IMR-90 (cell line): ENCODE results near the gene DHCR24. TPM values are rescaled to one million over a fixed set of nuclear protein-coding genes. Genes with fewer than 3 reads are reported as not detected.

ENCODE experiments used
- ATAC-seq: fragments of 200-7000 bp; cut with Tn5 transposase; 2 replicates; pipeline ENCODE4 v1.9.1; 2020; ENCODE audit warnings: low read depth, mild to moderate bottlenecking, moderate library complexity
- BruUV-seq: library from RNA; stranded (reverse); fragments of 400-500 nt; replicated peaks from 2 replicates; lab custom pipeline; 2021; lab: Mats Ljungman, UMichigan
- CTCF ChIA-PET: fragments of 300-600 bp; formaldehyde crosslinking; extraction: SDS; loops from one replicate; lab custom pipeline; 2021; ENCODE audit warnings: antibody characterized with exemption; lab: Yijun Ruan, JAX
- POLR2A ChIA-PET: fragments of 300-600 bp; sonication (Branson Sonifier 250); formaldehyde crosslinking; loops from one replicate; lab custom pipeline; 2022; ENCODE audit warnings: antibody characterized with exemption; ENCODE audit not compliant: unreplicated experiment; lab: Charles Lee
- DNase-seq: peaks from one replicate; pipeline ENCODE4 v3.0.0; 2013
- H2AFZ ChIP-seq: replicated peaks from 2 replicates; pipeline ENCODE3; 2013; ENCODE audit warnings: low read length, mild to moderate bottlenecking; ENCODE audit not compliant: poor library complexity
- H2AK5ac ChIP-seq: 2 replicates; pipeline ENCODE4 v1.6.1; 2013; ENCODE audit warnings: low read depth, low read length, inconsistent platforms
- H2AK9ac ChIP-seq: replicated peaks from 2 replicates; pipeline ENCODE3; 2013; ENCODE audit warnings: mild to moderate bottlenecking, low read depth, low read length, moderate library complexity; ENCODE audit not compliant: poor library complexity
- H2BK120ac ChIP-seq: 2 replicates; pipeline ENCODE4 v1.6.1; 2013; ENCODE audit warnings: low read depth, low read length, inconsistent platforms
- H2BK15ac ChIP-seq: 3 replicates; pipeline ENCODE4 v1.6.1; 2013; ENCODE audit warnings: low read depth, low read length, inconsistent platforms
- H2BK20ac ChIP-seq: 2 replicates; pipeline ENCODE4 v1.6.1; 2013; ENCODE audit warnings: low read depth, mild to moderate bottlenecking, inconsistent platforms, low read length, moderate library complexity
- H2BK5ac ChIP-seq: 2 replicates; pipeline ENCODE4 v1.6.1; 2013; ENCODE audit warnings: mild to moderate bottlenecking, low read depth, low read length, inconsistent platforms; ENCODE audit not compliant: poor library complexity, severe bottlenecking
- H3K14ac ChIP-seq: replicated peaks from 2 replicates; pipeline ENCODE4 v1.6.1; 2013; ENCODE audit warnings: low read depth, low read length, inconsistent platforms
- H3K18ac ChIP-seq: 2 replicates; pipeline ENCODE4 v1.6.1; 2013; ENCODE audit warnings: low read depth, low read length, control low read depth
- H3K23ac ChIP-seq: 2 replicates; pipeline ENCODE4 v1.6.1; 2013; ENCODE audit warnings: low read depth, low read length, inconsistent platforms
- H3K27ac ChIP-seq: 2 replicates; pipeline ENCODE4 v1.5.1; 2013; ENCODE audit warnings: mild to moderate bottlenecking, control low read depth, low read length; ENCODE audit not compliant: insufficient read depth
- H3K27me3 ChIP-seq: 2 replicates; pipeline ENCODE4 v1.6.1; 2013; ENCODE audit warnings: low read length; ENCODE audit not compliant: control insufficient read depth, insufficient read depth
- H3K36me3 ChIP-seq: 2 replicates; pipeline ENCODE4 v1.6.1; 2013; ENCODE audit warnings: low read length, mixed read lengths; ENCODE audit not compliant: control insufficient read depth, insufficient read depth
- H3K4ac ChIP-seq: 2 replicates; pipeline ENCODE4 v1.6.1; 2013; ENCODE audit warnings: low read depth, low read length, inconsistent platforms
- H3K4me1 ChIP-seq: 2 replicates; pipeline ENCODE4 v1.6.1; 2013; ENCODE audit warnings: low read length, mixed read lengths; ENCODE audit not compliant: control insufficient read depth, insufficient read depth
- H3K4me2 ChIP-seq: 2 replicates; pipeline ENCODE4 v1.6.1; 2013; ENCODE audit warnings: low read depth, mild to moderate bottlenecking, control low read depth, low read length, moderate library complexity
- H3K4me3 ChIP-seq: 2 replicates; pipeline ENCODE4 v1.5.1; 2013; ENCODE audit warnings: low read depth, mild to moderate bottlenecking, control low read depth, low read length, moderate library complexity; ENCODE audit not compliant: insufficient read depth
- H3K56ac ChIP-seq: 2 replicates; pipeline ENCODE4 v1.6.1; 2013; ENCODE audit warnings: low read length, inconsistent platforms; ENCODE audit not compliant: insufficient read depth; ENCODE audit errors: extremely low read depth
- H3K79me1 ChIP-seq, 2 experiments: 2 replicates each; pipeline ENCODE4 v1.6.1; 2013; ENCODE audit warnings: low read length in 2 of 2, inconsistent platforms in 1 of 2, low read depth in 1 of 2
- H3K9ac ChIP-seq: 2 replicates; pipeline ENCODE4 v1.6.1; 2013; ENCODE audit warnings: low read depth, low read length, control low read depth
- H3K9me1 ChIP-seq: 2 replicates; pipeline ENCODE4 v1.6.1; 2013; ENCODE audit warnings: low read length, inconsistent platforms; ENCODE audit not compliant: insufficient read depth
- H3K9me3 ChIP-seq: 2 replicates; pipeline ENCODE4 v1.6.1; 2013; ENCODE audit warnings: low read length; ENCODE audit not compliant: control insufficient read depth, insufficient read depth
- H4K20me1 ChIP-seq: 2 replicates; pipeline ENCODE4 v1.6.1; 2013; ENCODE audit warnings: low read length, inconsistent platforms; ENCODE audit not compliant: insufficient read depth
- H4K5ac ChIP-seq: 2 replicates; pipeline ENCODE4 v1.6.1; 2013; ENCODE audit warnings: mild to moderate bottlenecking, low read depth, low read length, control low read depth
- H4K8ac ChIP-seq, 2 experiments: 2 replicates each; pipeline ENCODE4 v1.6.1; 2013; ENCODE audit warnings: low read depth in 2 of 2, low read length in 2 of 2, control low read depth in 1 of 2, inconsistent platforms in 1 of 2
- H4K91ac ChIP-seq: 2 replicates; pipeline ENCODE4 v1.6.1; 2013; ENCODE audit warnings: low read depth, low read length, inconsistent platforms; ENCODE audit not compliant: insufficient read depth
- BHLHE40 ChIP-seq: fragments of 150-350 bp; IDR thresholded peaks from 2 replicates; pipeline ENCODE4 v1.6.1; 2016; ENCODE audit warnings: mild to moderate bottlenecking, low read depth, low read length
- CEBPB ChIP-seq: IDR thresholded peaks from 2 replicates; pipeline ENCODE4 v1.6.1; 2012; ENCODE audit warnings: low read depth, low read length, improper control_type of control experiment
- MAFK ChIP-seq: IDR thresholded peaks from 2 replicates; pipeline ENCODE4 v1.6.1; 2012; ENCODE audit warnings: low read depth, low read length, improper control_type of control experiment
- MAZ ChIP-seq: IDR thresholded peaks from 2 replicates; pipeline ENCODE4 v1.6.1; 2012; ENCODE audit warnings: low read depth, mild to moderate bottlenecking, low read length, improper control_type of control experiment, moderate library complexity, borderline replicate concordance
- MXI1 ChIP-seq: IDR thresholded peaks from 2 replicates; pipeline ENCODE4 v1.6.1; 2012; ENCODE audit warnings: low read depth, mild to moderate bottlenecking, low read length, moderate library complexity, borderline replicate concordance
- NFE2L2 ChIP-seq: fragments of 150-350 bp; IDR thresholded peaks from 2 replicates; pipeline ENCODE4 v1.6.1; 2016; ENCODE audit warnings: low read depth, mild to moderate bottlenecking, low read length
- RCOR1 ChIP-seq: IDR thresholded peaks from 2 replicates; pipeline ENCODE4 v1.6.1; 2012; ENCODE audit warnings: mild to moderate bottlenecking, low read length, improper control_type of control experiment; ENCODE audit not compliant: insufficient replicate concordance
- WGBS, 2 experiments: methylation state at CpG; one replicate each; pipeline versions ENCODE4 v1.1.5 to v1.1.7; 2013; ENCODE audit warnings: missing lambda C conversion rate in 2 of 2; ENCODE audit not compliant: insufficient read length in 1 of 2; ENCODE audit errors: extremely low coverage in 2 of 2; 5-methylcytosine and 5-hydroxymethylcytosine counted together
- dilution Hi-C: fragments of 300-500 bp; cut with HindIII; formaldehyde crosslinking; loops from one replicate; pipeline ENCODE4 v1.14.3; 2018; ENCODE audit warnings: low sequenced_read_pairs; ENCODE audit not compliant: unreplicated experiment
- in situ Hi-C: fragments of 300-500 bp; cut with MboI; formaldehyde crosslinking; loops from 3 replicates; pipeline ENCODE4 v1.14.3; 2019; ENCODE audit warnings: low sequenced_read_pairs, inconsistent platforms, mixed read lengths
- intact Hi-C: fragments of 100-400 bp; cut with micrococcal nuclease; formaldehyde crosslinking; loops from 2 replicates; pipeline ENCODE4 v1.10.0; 2022
- polyA plus RNA-seq, 3 experiments: library from polyadenylated mRNA; depleted of rRNA; stranded (reverse); fragments of >200 nt; gene quantifications; 2 replicates each; pipeline ENCODE4 v1.2.3, GENCODE V29; 2012; ENCODE audit warnings: low replicate concordance in 1 of 3
- total RNA-seq: library from RNA; depleted of rRNA; stranded (reverse); fragments of >200 nt; gene quantifications from 2 replicates; pipeline ENCODE4 v1.2.3, GENCODE V29; 2012
- TF ChIP-seq, protein P1 (sequence below): fragments of 150-350 bp; IDR thresholded peaks from 2 replicates; pipeline ENCODE4 v1.6.1; 2017; ENCODE audit warnings: mild to moderate bottlenecking, antibody characterized with exemption, low read length, low read depth
- TF ChIP-seq, protein P2 (sequence below): fragments of 150-350 bp; IDR thresholded peaks from 2 replicates; pipeline ENCODE4 v1.6.1; 2016; ENCODE audit warnings: low read depth, mild to moderate bottlenecking, low read length, moderate library complexity, borderline replicate concordance

DHCR24 gene
- total and polyA plus RNA-seq, 2 of the 4 experiments (the other 2 are of a cell fraction) = 130 to 194 TPM

DNA sequence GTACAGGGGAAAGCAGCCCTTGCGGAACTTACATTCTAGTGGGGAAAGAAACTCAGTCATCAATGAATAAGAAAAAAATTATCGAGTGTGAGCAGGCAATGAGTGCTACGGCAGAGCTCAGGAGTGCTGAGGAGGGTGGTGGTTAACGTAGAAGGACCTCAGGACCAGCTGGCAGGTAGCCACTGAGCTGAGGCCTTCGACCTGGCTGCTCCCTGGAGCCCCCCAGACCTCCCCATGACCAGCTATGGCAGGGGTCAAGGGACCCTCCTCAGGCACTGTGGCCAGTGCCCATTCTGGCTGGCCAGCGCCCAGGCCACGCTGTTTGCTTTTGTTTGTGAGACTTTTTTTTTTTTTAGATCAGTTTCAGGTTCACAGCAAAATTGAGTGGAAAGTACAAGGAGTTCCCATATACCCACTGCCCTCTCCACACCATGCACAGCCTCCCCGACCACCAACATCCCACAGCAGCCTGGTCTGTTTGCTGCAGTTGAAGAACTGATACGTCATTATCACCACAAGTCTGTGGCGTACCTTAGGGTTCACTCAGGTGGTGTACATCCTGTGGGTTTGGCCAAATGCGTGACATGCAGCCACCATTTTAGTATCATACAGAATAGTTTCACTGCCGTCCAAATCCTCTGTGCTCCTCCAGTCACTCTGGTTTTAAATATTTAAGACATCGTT is 74.1 kb downstream of the DHCR24 start:
- Histone ChIP-seq H3K27me3 (peaks cover 51% of the 10 kb centered on the region), H2AK5ac (no peak overlapping the region), H2BK120ac (no peak overlapping the region), H3K79me1 (no peaks in the 10 kb centered on the region), H3K23ac (no peak overlapping the region), H2AFZ (no peak overlapping the region), H3K4me3 (no peak overlapping the region), H3K14ac (no peak overlapping the region), H3K56ac (no peak overlapping the region), H3K4me1 (no peaks in the 10 kb centered on the region), H3K4me2 (no peak overlapping the region), H4K5ac (no peak overlapping the region), H2AK9ac (no peak overlapping the region), H2BK20ac (no peak overlapping the region), H3K9ac (no peak overlapping the region), H3K9me1 (no peaks in the 10 kb centered on the region), H3K27ac (no peak overlapping the region), H4K8ac (no peak overlapping the region), H2BK15ac (no peak overlapping the region), H3K18ac (no peak overlapping the region), H3K36me3 (no peaks in the 10 kb centered on the region), H3K9me3 (no peaks in the 10 kb centered on the region), H4K20me1 (no peaks in the 10 kb centered on the region), H3K4ac (no peak overlapping the region), H2BK5ac (no peak overlapping the region), H4K91ac (no peak overlapping the region)
- TF ChIP-seq CEBPB (no peak), RCOR1 (no peak), BHLHE40 (no peak), MXI1 (no peak), MAZ (no peak), MAFK (no peak), NFE2L2 (no peak)
- TF ChIP-seq, protein P1, sequence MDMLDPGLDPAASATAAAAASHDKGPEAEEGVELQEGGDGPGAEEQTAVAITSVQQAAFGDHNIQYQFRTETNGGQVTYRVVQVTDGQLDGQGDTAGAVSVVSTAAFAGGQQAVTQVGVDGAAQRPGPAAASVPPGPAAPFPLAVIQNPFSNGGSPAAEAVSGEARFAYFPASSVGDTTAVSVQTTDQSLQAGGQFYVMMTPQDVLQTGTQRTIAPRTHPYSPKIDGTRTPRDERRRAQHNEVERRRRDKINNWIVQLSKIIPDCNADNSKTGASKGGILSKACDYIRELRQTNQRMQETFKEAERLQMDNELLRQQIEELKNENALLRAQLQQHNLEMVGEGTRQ = no peak
- TF ChIP-seq, protein P2, sequence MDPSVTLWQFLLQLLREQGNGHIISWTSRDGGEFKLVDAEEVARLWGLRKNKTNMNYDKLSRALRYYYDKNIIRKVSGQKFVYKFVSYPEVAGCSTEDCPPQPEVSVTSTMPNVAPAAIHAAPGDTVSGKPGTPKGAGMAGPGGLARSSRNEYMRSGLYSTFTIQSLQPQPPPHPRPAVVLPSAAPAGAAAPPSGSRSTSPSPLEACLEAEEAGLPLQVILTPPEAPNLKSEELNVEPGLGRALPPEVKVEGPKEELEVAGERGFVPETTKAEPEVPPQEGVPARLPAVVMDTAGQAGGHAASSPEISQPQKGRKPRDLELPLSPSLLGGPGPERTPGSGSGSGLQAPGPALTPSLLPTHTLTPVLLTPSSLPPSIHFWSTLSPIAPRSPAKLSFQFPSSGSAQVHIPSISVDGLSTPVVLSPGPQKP = no peak
- BruUV-seq = no TSS peak
- dilution Hi-C loops (no loop called here), in situ Hi-C loops (loop anchor here (10.0 kb wide), 1 partner anchor 138 kb away; no protein-coding TSS in a partner anchor), intact Hi-C loops (loop anchor here (5.0 to 10.0 kb wide), 3 partner anchors 184 to 958 kb away; partner anchors contain the start of gene BSND)
- ChIA-PET POLR2A (no interaction called here), CTCF (no interaction called here)
- WGBS, 2 experiments = no CpG with 5 or more reads among the region's 13 CpGs
- DNase-seq (no peak), ATAC-seq (no peak)
